ENCODE data around the gene HBZ. TPM values are rescaled to one million over a fixed set of nuclear protein-coding genes. Genes with fewer than 3 reads are reported as not detected.

Gene HBZ
- total and polyA plus RNA-seq, 9 of the 15 experiments (the other 6 are each of a cell fraction or from before 2014, with no cell fraction given): 58.0 to 610 (median 113) TPM

DNA sequence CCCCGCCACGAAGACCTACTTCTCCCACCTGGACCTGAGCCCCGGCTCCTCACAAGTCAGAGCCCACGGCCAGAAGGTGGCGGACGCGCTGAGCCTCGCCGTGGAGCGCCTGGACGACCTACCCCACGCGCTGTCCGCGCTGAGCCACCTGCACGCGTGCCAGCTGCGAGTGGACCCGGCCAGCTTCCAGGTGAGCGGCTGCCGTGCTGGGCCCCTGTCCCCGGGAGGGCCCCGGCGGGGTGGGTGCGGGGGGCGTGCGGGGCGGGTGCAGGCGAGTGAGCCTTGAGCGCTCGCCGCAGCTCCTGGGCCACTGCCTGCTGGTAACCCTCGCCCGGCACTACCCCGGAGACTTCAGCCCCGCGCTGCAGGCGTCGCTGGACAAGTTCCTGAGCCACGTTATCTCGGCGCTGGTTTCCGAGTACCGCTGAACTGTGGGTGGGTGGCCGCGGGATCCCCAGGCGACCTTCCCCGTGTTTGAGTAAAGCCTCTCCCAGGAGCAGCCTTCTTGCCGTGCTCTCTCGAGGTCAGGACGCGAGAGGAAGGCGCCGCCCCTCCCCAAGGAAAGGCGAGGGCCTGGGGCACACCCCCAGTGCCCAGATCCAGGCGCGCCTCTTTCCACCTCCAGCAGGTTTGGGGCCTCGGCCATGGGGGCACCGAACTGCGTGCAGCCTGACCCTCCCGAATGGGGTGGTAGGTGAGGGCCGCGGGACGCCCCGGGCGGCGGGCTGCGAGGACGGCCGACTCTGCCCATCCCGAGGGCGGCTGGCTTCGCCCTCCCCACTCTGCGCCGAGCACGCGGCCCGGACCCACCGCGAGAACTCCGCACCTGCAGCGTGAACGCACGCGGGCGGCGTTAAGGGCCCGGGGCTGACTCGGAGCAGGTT is 28.5 kb downstream of the HBZ start (continued):
- no peak for TF ChIP-seq MCM7 (IDR thresholded peaks at IDR 0.05)
- TF ChIP-seq CBX5 (IDR thresholded peaks at IDR 0.05; ENCODE audit: borderline replicate concordance, low read depth): no peak; the same call in 1 of the 2 replicates
- no peak for TF ChIP-seq NCOA2 (IDR thresholded peaks at IDR 0.05; ENCODE audit: partially characterized antibody in 2 of 2)
- TF ChIP-seq ZNF324 (CRISPR knock-in tag; IDR thresholded peaks at IDR 0.05): no peak
- TF ChIP-seq, protein P1, sequence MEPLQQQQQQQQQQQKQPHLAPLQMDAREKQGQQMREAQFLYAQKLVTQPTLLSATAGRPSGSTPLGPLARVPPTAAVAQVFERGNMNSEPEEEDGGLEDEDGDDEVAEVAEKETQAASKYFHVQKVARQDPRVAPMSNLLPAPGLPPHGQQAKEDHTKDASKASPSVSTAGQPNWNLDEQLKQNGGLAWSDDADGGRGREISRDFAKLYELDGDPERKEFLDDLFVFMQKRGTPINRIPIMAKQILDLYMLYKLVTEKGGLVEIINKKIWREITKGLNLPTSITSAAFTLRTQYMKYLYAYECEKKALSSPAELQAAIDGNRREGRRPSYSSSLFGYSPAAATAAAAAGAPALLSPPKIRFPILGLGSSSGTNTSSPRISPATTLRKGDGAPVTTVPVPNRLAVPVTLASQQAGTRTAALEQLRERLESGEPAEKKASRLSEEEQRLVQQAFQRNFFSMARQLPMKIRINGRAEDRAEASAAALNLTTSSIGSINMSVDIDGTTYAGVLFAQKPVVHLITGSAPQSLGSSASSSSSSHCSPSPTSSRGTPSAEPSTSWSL (CRISPR knock-in tag; IDR thresholded peaks at IDR 0.05; ENCODE audit: borderline replicate concordance): no peak
- TF ChIP-seq NFIX (CRISPR knock-in tag; IDR thresholded peaks at IDR 0.05; ENCODE audit: low read depth): no peak
- TF ChIP-seq ELF1 (tag; IDR thresholded peaks at IDR 0.05): no peak
- TF ChIP-seq, protein P2, sequence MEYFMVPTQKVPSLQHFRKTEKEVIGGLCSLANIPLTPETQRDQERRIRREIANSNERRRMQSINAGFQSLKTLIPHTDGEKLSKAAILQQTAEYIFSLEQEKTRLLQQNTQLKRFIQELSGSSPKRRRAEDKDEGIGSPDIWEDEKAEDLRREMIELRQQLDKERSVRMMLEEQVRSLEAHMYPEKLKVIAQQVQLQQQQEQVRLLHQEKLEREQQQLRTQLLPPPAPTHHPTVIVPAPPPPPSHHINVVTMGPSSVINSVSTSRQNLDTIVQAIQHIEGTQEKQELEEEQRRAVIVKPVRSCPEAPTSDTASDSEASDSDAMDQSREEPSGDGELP (CRISPR knock-in tag; IDR thresholded peaks at IDR 0.05; ENCODE audit: borderline replicate concordance): peak; percentile 94; the same call in 1 of the 2 replicates
- TF ChIP-seq ZNF41 (CRISPR knock-in tag; conservative IDR thresholded peaks at IDR 0.05): no peak
- no peak for TF ChIP-seq XRCC4 (IDR thresholded peaks at IDR 0.05; ENCODE audit: extremely low read depth, insufficient read depth, insufficient read length)
- TF ChIP-seq ZNF695 (CRISPR knock-in tag; IDR thresholded peaks at IDR 0.05): no peak
- peak; percentile 92 for TF ChIP-seq RBFOX2 (IDR thresholded peaks at IDR 0.05; ENCODE audit: low read depth, low read length)
- no peak for TF ChIP-seq NFYB (IDR thresholded peaks at IDR 0.05; ENCODE audit: extremely low read depth, insufficient read length)
- TF ChIP-seq ELF4 (CRISPR knock-in tag; IDR thresholded peaks at IDR 0.05): peak; percentile 11; the same call in 1 of the 2 replicates
- TF ChIP-seq HMG20A (CRISPR knock-in tag; conservative IDR thresholded peaks at IDR 0.05): no peak
- no peak; the same call in 1 of the 2 replicates for TF ChIP-seq GABPB2 (CRISPR knock-in tag; conservative IDR thresholded peaks at IDR 0.05)
- peak; percentile 90 for TF ChIP-seq RNF2 (IDR thresholded peaks at IDR 0.05)
- TF ChIP-seq ARNT (IDR thresholded peaks at IDR 0.05): no peak
- TF ChIP-seq ELF2 (CRISPR knock-in tag; IDR thresholded peaks at IDR 0.05): peak; percentile 45; the same call in 1 of the 2 replicates
- no peak for TF ChIP-seq WHSC1 (IDR thresholded peaks at IDR 0.05; ENCODE audit: low read length)
- TF ChIP-seq ZNF143 (CRISPR knock-in tag; IDR thresholded peaks at IDR 0.05): peak; percentile 69
- TF ChIP-seq NEUROD1 (IDR thresholded peaks at IDR 0.05; ENCODE audit: borderline replicate concordance, low read depth, low read length, partially characterized antibody): peak; percentile 44
- TF ChIP-seq ZNF175 (CRISPR knock-in tag; IDR thresholded peaks at IDR 0.05; ENCODE audit: low read depth): no peak
- no peak for TF ChIP-seq ZFP1 (CRISPR knock-in tag; IDR thresholded peaks at IDR 0.05)
- TF ChIP-seq SUPT5H (IDR thresholded peaks at IDR 0.05): peak; percentile 62; the same call in 1 of the 2 replicates
- no peak for TF ChIP-seq SMARCE1 (IDR thresholded peaks at IDR 0.05)
- TF ChIP-seq TBL1XR1 (IDR thresholded peaks at IDR 0.05; ENCODE audit: low read length in 2 of 2): no peak
- TF ChIP-seq ZNF282 (CRISPR knock-in tag; IDR thresholded peaks at IDR 0.05): peak; percentile 98
